Omental fat pad (tissue), 4 donors: ENCODE measurements around the gene PDLIM5. TPM values are rescaled to one million over a fixed set of nuclear protein-coding genes. Genes with fewer than 3 reads are reported as not detected.
"Not testable (repeated sequence)": the region's sequence is repeated elsewhere in the genome, so short reads cannot be mapped to it uniquely, and the experiment has no call there.

Experiments used
- ATAC-seq: fragments of 150-250 bp; one replicate; pipeline ENCODE4 v1.9.1; 2016; ENCODE audit warnings: mild to moderate bottlenecking, moderate library complexity; ENCODE audit not compliant: low FRiP score
- DNase-seq: peaks from one replicate; pipeline ENCODE4 v3.0.0-alpha.2; 2019; ENCODE audit warnings: low spot score
- total RNA-seq, 4 donors: library from RNA; depleted of rRNA; stranded (reverse); fragments of >200 nt; gene quantifications; one replicate each; pipeline ENCODE4 v1.1.0, GENCODE V29; 2016
- TF ChIP-seq, protein P1 (sequence below), 3 donors: fragments of 450-650 bp; IDR thresholded peaks; one replicate each; pipeline ENCODE4 v1.5.1; 2016 to 2017; ENCODE audit warnings: antibody characterized with exemption in 3 of 3, mild to moderate bottlenecking in 3 of 3, moderate library complexity in 2 of 3

Gene PDLIM5, protein sequence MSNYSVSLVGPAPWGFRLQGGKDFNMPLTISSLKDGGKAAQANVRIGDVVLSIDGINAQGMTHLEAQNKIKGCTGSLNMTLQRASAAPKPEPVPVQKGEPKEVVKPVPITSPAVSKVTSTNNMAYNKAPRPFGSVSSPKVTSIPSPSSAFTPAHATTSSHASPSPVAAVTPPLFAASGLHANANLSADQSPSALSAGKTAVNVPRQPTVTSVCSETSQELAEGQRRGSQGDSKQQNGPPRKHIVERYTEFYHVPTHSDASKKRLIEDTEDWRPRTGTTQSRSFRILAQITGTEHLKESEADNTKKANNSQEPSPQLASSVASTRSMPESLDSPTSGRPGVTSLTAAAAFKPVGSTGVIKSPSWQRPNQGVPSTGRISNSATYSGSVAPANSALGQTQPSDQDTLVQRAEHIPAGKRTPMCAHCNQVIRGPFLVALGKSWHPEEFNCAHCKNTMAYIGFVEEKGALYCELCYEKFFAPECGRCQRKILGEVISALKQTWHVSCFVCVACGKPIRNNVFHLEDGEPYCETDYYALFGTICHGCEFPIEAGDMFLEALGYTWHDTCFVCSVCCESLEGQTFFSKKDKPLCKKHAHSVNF
- 100 to 1,000 TPM; 119 to 168 (median 146) TPM for total RNA-seq

GRCh38 chr4:94451695-94452475 lies at the start of gene PDLIM5:
Gene PDLIM5, plus strand, starts transcription at chr4:94451942. Its CDS starts 3,347 bp downstream, at chr4:94455289.
- DNase-seq (peak; percentile 77), ATAC-seq (peak; percentile 90)
- TF ChIP-seq, protein P1, sequence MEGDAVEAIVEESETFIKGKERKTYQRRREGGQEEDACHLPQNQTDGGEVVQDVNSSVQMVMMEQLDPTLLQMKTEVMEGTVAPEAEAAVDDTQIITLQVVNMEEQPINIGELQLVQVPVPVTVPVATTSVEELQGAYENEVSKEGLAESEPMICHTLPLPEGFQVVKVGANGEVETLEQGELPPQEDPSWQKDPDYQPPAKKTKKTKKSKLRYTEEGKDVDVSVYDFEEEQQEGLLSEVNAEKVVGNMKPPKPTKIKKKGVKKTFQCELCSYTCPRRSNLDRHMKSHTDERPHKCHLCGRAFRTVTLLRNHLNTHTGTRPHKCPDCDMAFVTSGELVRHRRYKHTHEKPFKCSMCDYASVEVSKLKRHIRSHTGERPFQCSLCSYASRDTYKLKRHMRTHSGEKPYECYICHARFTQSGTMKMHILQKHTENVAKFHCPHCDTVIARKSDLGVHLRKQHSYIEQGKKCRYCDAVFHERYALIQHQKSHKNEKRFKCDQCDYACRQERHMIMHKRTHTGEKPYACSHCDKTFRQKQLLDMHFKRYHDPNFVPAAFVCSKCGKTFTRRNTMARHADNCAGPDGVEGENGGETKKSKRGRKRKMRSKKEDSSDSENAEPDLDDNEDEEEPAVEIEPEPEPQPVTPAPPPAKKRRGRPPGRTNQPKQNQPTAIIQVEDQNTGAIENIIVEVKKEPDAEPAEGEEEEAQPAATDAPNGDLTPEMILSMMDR (IDR thresholded peaks at IDR 0.05) = no peak

DNA sequence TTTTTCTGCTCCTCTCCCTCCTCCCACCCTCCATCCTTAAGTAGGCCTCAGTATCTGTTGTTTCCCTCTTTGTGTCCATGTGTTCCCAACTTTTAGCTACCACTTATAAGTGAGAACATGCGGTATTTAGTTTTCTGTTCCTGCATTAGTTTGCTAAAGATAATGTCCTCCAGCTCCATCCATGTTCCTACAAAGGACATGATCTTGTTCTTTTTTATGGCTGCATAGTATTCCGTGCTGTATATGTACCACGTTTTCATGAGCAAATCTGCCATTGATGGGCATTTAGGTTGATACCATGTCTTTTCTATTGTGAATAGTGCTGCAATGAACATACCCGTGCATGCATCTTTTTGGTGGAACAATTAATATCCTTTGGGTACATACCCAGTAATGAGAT lies 49.3 kb upstream of the PDLIM5 start:
- not testable (repeated sequence) for ATAC-seq

GRCh38 chr4:94403751-94404150 lies 48.0 kb upstream of the PDLIM5 start:
- DNase-seq (no peak), ATAC-seq (no peak)
- TF ChIP-seq, protein P1 (IDR thresholded peaks at IDR 0.05) = no peak

More for the DNA sequence above, 49.3 kb upstream of the PDLIM5 start:
- DNase-seq = not testable (repeated sequence)

DNA sequence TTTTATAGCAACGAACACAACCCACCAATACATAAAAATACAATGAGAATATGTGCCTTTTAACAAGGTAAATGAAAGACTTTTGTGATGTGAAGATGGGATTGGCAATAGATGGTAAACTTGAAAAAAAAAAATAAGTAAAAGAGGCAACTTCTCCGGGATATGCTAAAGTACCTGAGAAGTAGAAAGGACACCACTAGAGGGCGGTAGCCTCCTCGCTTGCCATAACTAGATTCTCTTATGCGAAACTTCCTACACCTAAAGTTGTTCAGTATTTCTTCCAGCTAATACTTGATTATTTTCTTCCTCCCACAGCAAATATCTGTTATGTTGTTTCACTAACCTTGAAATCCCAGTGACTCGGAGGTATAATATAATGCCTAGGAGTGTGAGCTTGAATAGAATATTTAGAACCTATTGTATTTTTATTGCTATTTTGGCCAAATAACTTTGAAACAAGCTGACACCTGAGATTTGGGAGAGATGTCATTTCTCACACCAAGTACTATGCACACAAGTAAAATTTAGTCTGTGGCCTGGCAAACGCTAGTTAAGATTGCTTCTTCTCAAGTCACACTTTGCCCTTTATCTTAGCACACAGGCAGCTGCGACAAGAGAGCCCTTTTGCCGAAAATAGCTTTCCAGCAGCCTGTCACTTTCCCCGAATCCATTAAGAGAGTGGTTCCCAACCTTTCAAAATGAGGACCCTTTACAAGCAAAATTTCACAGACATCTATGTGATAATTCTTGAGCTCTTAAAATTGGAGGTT lies 44.9 kb upstream of the PDLIM5 start:
- ATAC-seq (no peak), DNase-seq (peak; percentile 32)
- TF ChIP-seq, protein P1 (IDR thresholded peaks at IDR 0.05) = peak in 1 of 3 donors; percentile 37

DNA sequence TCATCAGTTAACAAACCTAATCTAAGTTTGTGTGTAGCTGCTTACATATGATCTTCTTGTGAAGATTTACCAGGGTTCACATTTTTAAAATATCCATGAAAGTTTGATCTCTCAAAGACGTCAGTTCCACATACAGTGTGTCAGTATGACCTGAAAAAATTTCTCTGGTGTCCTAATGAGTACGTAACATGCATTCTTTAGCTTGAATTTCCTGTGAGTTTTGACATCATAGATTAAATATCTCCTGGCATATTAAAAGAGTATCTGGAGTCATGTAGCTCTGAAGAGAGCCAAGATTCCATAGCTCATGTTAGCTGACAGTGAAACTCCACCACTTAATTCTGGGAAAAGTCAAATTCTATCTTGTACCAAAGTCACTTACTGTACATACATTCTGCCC lies 43.9 kb upstream of the PDLIM5 start:
- DNase-seq (no peak), ATAC-seq (no peak)
- TF ChIP-seq, protein P1 (IDR thresholded peaks at IDR 0.05) = no peak

- no peak for ATAC-seq
- TF ChIP-seq, protein P1 (IDR thresholded peaks at IDR 0.05) = no peak
- no peak for DNase-seq
Observed at GRCh38 chr4:94408549-94409374, 43.0 kb upstream of the PDLIM5 start.
